Astrocyte (in vitro differentiated cells and primary cell): ENCODE results near the gene RTTN.

Experiments
- CTCF ChIP-seq: IDR thresholded peaks from 2 replicates; pipeline ENCODE4 v1.5.1; 2011; ENCODE audit warnings: low read depth, mild to moderate bottlenecking, inconsistent platforms, low read length, moderate library complexity; ENCODE audit not compliant: insufficient read depth
- EZH2 ChIP-seq: IDR thresholded peaks from 2 replicates; pipeline ENCODE4 v1.6.1; 2012; ENCODE audit warnings: mild to moderate bottlenecking, low read length, inconsistent platforms; ENCODE audit not compliant: insufficient read depth

- no peak for TF ChIP-seq CTCF
- no peak for TF ChIP-seq EZH2
Observed at GRCh38 chr18:70078106-70078505, 127.4 kb downstream of the RTTN start.
